HG02759 (cell line): ENCODE measurements around the gene ARHGAP4.

Experiments
- ATAC-seq: cut with Tn5 transposase; IDR thresholded peaks from one replicate; pipeline ENCODE4 v1.9.1; 2021; ENCODE audit warnings: mild to moderate bottlenecking, moderate library complexity; ENCODE audit not compliant: unreplicated experiment

The ARHGAP4 gene

DNA sequence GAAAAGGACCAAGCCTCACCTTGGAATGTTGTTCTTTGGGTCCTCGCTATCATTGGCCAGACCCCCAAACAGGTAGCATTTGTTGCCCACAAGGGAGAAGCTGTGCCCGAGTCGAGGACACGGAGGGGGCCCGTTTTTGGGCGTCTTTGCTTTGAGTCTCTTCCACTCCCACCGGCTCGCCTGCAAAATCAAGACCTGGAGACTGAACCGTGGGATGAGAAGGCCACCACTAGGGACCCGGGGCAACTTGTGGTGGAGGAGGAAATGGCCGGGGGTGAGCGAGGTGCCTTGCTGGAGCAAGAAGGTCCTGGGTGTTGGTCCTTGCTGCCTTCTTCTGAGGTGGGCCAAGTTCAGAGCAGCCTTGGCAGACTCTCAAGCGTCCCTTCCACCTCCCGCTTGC lies 38.0 kb upstream of the ARHGAP4 start:
- ATAC-seq, result no peak

- no peak for ATAC-seq
Observed at GRCh38 chrX:153963546-153963945, 37.5 kb upstream of the ARHGAP4 start.

DNA sequence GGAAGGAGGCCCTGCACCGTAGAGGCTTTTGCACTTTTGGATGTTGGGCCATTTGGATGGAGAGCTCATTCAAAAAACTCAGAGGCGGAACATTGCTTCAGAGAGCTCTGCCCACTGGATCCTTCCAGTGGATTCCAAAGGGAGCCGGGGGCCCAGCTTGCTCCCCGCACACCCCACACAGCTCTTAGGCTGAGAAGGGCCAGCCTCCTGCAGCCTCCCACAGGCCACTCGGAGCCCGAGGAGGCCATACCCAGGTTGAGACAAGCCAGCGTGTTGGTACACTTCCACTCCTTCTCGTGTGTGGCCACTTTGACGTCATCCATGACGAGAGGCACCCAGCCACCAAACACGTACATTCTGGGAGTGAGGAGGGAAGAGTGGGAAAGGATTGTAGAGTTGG lies 35.2 kb upstream of the ARHGAP4 start:
- no peak for ATAC-seq

DNA sequence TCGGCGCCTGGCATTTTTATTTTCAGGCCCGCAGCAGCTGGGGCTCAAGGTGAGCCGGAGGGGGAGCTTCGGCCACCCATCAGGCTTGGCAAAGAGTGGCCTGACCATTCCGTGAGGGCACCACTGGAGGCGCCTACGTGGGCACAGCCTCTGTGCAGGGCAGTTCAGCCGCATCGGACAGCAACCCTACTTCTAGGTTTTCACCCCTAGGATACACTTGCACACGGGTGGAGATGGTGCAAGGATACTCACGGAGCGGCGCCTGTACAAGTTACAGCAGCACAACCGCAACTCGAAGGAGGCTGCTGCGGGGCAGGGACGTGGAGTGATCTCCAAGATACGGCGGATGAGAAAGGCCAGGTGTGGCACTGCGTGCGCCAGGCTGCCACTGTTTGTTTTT lies 34.7 kb upstream of the ARHGAP4 start:
- ATAC-seq, result no peak

- ATAC-seq, result no peak
Observed at GRCh38 chrX:153960077-153960476, 34.0 kb upstream of the ARHGAP4 start.

GRCh38 chrX:153959649-153960048 lies 33.6 kb upstream of the ARHGAP4 start:
- no peak for ATAC-seq

DNA sequence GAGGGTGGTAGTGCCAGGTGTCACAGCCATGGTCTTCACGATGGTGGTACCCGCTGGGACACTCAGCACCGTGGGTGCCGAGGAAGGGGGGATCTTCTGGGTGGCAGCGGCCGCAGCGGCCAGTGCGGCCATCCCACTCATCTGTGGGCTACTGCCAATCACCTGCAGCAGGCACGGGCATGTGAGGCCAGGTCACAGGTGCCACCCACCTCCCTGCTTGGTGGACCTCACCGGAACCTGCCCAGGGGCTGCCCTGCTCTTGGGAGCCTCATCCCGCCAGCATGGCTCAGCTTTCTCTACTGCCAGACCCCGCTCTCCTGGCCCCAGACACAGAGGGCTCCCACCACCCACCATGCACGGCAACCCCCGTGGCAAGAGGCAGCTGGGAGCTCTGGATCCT lies 32.5 kb upstream of the ARHGAP4 start:
- ATAC-seq, result no peak

DNA sequence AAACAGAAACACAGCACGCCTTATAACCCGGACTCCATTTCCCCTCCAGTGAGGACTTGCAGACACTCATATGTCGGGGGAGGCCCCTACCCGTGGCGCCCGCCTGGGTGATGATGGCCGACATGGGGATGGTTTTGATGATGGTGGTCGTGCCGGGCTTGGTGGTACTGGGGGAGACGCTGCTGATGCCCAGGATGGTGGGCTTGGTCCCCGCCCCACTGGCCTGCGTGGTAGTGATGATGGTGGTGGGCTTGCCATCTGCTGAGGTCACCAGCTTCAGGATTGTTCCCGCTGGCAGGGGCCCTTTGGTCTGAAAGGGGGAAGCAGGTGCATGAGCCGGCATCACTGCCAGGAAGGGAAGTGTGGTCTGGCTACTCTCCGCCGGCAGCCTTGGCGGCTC lies 31.2 kb upstream of the ARHGAP4 start:
- no peak for ATAC-seq

DNA sequence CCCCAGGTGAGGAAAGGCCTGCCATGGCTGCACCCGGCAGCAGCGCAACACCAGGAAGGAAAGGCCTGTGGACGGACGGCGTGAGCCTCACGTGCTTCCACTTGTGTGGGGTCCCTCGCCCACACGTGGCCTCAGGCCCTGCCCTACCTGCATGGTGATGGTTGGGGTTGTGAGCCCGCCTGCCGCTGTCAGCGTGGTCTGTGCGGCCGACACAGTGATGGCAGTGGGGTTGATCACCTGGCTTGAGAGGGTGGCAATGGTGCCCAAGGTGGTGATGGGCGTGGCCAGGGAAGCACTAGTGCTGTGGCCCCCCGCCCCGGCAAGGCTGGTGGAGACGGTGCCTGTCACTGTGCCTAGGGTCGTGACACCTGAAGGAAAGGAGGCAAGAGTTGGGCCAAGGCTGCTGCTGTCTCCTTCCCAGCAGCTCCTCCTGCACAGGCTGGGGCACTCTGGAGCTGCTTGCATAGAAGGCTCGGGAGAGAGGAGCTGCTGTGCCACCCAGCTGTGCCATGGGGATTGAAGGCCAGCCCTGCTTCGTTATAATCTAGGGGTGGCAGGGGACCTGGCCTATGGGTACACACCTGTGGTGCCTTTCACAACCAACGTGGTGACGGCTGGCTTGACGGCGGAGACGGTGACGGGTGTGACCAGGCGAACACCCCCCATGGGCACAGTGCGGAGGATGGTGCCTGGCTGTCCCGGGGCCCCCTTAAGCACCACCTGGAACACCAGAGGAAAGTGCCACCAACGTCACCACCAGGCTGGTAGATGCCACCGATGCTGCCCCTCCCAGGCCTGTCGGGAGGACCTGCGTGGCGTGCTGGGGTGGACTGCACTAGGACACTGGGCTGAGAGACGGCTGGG lies 30.2 kb upstream of the ARHGAP4 start:
- no peak for ATAC-seq

DNA sequence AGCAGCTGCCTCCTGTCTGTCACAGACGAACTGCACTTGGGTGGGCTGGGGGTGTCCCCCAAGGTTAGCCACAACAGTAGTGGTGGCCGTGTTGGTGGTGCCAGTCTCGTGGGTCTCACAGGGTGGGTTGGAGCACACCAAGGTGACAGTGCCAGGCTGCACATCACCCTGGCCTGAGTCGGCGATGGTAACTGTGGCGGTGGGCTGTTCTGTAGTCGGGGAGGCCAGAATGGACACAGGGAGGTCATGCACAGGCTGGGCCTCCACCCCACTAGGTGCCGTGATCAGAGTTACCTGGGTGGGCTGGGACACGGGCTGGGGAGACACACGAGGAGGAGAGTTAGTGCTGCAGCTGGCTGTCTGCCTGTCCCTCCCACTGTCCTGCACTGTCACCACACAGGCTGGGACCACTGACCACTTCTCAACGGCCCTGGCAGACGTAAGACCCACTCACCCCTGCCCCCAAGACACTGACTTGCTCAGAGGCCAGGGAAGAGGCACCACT lies 29.2 kb upstream of the ARHGAP4 start:
- no peak for ATAC-seq

DNA sequence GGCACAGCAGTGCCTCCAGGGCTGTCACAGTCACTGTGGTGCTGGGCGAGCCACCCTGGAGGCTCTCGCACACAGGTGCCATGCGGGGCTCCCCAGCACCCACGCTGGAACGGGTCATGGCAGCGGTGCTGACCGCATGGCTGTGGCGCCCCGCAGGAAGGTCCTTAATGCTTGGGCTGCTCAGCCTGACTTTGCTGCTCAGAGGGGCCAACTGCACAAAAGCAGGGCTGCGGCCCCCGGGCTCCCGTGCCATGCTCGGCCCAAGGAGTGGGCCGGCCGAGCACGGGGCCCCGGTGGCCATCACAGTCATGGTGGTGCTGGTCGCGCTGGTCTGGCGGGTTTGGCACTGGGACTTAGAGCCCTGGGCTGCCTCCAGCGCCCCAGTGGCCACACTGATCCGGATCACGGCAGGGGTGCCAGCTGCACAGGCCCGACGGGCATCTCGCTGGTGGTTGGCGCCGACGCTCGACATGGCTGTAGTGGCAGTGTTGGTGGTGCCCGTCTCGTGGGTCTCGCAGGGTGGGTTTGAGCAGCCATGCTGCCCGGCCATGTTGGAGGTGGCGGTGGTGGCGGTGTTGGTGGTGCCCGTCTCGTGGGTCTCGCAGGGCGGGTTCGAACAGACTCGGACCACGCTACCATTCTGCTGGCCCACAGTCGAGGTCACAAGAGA lies 28.6 kb upstream of the ARHGAP4 start:
- no peak for ATAC-seq

- ATAC-seq, result no peak
Observed at GRCh38 chrX:153953892-153954557, 28.0 kb upstream of the ARHGAP4 start.

DNA sequence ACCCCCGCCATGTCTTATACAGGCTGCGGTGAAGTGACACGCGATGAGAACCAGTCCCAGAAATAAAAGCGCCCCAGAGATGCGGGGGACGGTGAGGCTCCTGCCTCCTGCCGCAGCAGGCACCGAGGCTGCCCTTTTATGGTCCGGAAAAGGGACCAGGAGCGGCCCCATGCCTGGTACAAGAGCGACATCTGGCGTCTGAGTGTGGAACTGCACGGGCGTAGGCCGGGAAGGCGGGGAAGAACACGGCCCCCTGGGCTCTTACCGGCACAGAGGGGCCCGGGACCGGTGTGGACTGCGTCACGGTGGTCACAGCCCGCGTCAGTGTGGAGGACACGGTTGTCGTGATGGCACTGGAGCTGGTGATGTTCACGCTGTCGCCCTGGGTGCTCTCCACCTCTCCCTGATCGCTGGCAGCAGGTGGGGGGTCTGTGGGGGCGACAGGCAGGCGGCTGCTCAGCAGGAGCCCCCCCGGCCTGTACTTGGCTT lies 27.3 kb upstream of the ARHGAP4 start:
- ATAC-seq, result no peak

DNA sequence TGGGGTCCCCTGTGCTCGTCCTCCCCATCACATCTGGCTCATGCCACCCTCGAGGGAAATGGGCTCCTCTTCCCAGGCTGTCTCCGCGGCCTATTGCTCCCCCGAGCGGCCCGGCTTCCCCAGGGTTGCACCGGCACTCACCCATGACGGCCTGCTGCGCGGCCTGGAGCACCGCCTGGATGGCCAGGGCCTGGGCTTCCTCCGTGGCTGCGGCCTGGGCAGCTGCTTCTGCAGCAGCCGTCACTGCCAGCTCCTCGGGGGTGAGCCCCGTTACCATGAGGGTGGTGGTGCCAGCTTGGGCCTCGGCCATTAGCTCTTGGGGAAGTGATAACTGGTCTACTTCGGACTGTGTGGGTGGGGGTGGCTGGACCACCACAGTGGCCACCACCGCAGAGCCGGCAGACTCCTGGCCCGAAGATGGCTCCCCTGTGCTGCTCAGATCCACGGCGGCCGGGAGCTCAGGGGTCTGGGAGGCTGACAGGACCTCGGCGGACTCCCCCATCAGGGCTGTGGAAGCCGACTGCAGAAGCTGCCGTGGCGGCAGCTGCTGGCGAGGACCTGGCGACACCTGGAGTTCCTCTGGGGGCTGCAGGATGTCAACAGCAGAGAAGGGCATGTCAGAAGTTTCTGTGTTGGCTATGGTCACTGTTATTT lies 26.4 kb upstream of the ARHGAP4 start:
- no peak for ATAC-seq

DNA sequence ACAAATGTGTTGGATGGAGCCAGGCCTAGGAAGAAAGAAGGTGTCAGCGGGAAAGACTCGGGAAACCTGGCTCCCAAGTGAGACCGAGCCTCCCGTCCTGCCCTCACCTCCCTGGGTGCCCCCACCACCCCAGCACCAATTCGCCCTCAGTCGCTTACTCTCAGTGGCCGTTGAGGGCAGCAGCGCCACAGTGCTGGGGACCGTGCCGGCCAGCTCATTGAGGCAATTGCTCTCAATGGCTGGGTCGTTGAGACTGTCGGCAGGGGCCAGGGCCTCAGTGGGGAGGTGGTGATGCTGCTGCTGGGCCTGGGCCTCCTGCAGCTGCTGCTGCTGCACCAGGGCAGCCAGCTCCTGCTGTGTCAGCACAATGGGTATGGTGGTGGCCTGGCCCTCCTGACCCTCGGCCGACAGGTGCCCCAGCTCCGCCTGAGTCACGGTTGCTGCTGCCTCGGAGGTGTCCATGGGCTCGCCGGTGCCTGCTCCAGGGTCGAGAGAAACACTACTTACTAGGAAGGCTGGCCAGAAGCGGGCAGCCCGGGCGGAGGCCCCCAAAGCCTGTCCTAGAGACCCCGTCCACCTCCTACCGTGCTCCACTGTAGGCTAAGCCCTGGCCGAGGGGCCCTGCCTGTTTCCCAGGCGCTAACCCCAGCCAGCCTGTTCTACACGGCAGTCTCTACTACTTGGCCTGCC lies 25.8 kb upstream of the ARHGAP4 start:
- ATAC-seq, result no peak

GRCh38 chrX:153950127-153950526 lies 24.1 kb upstream of the ARHGAP4 start:
- no peak for ATAC-seq

GRCh38 chrX:153948847-153949805 lies 23.1 kb upstream of the ARHGAP4 start:
- no peak for ATAC-seq

GRCh38 chrX:153948002-153948466 lies 22.0 kb upstream of the ARHGAP4 start:
- ATAC-seq, result no peak
